Loucy (cell line): ENCODE results near the gene LDB3.

Source experiments
- H2AFZ ChIP-seq: fragments of 200-600 bp; sonication (generic); 2 replicates; pipeline ENCODE4 v1.6.0; 2016; ENCODE audit warnings: antibody characterized with exemption, mild to moderate bottlenecking, low read length, moderate library complexity
- H3F3A ChIP-seq: fragments of 200-600 bp; 2 replicates; pipeline ENCODE4 v1.6.0; 2016; ENCODE audit warnings: antibody characterized with exemption, low read depth, mild to moderate bottlenecking
- H3K27me3 ChIP-seq: fragments of 200-600 bp; sonication (generic); 2 replicates; pipeline ENCODE4 v1.6.1; 2014; ENCODE audit warnings: low read length, mild to moderate bottlenecking; ENCODE audit not compliant: insufficient read depth, poor library complexity, severe bottlenecking
- H3K36me3 ChIP-seq: fragments of 200-600 bp; sonication (generic); 2 replicates; pipeline ENCODE4 v1.6.1; 2016; ENCODE audit warnings: low read length; ENCODE audit not compliant: insufficient read depth
- H3K4me1 ChIP-seq: fragments of 200-600 bp; sonication (generic); 2 replicates; pipeline ENCODE4 v1.5.1; 2014; ENCODE audit warnings: low read length, mild to moderate bottlenecking; ENCODE audit not compliant: insufficient read depth, poor library complexity, severe bottlenecking
- H3K4me2 ChIP-seq: fragments of 200-600 bp; sonication (generic); 2 replicates; pipeline ENCODE4 v1.6.0; 2014; ENCODE audit warnings: antibody characterized with exemption, low read length, low read depth, mild to moderate bottlenecking; ENCODE audit not compliant: poor library complexity, severe bottlenecking
- H3K4me3 ChIP-seq: fragments of 200-600 bp; sonication (generic); 2 replicates; pipeline ENCODE4 v1.5.1; 2014; ENCODE audit warnings: low read length, mild to moderate bottlenecking, mixed read lengths; ENCODE audit not compliant: poor library complexity, severe bottlenecking
- H3K79me2 ChIP-seq: fragments of 200-600 bp; sonication (generic); 2 replicates; pipeline ENCODE4 v1.6.1; 2014; ENCODE audit warnings: low read length; ENCODE audit not compliant: insufficient read depth
- H3K9ac ChIP-seq: fragments of 200-600 bp; sonication (generic); 2 replicates; pipeline ENCODE4 v1.6.0; 2014; ENCODE audit warnings: mild to moderate bottlenecking, low read depth, low read length, moderate library complexity; ENCODE audit not compliant: poor library complexity, severe bottlenecking
- H3K9me2 ChIP-seq: fragments of 200-600 bp; sonication (generic); replicated peaks from 2 replicates; pipeline ENCODE4 v1.6.1; 2016; ENCODE audit warnings: low read depth, low read length, mixed read lengths
- H3K9me3 ChIP-seq: fragments of 200-600 bp; sonication (generic); 2 replicates; pipeline ENCODE4 v1.6.1; 2014; ENCODE audit warnings: mild to moderate bottlenecking, antibody characterized with exemption, low read length, low read depth; ENCODE audit not compliant: insufficient read depth
- H4K20me1 ChIP-seq: fragments of 200-600 bp; sonication (generic); 2 replicates; pipeline ENCODE4 v1.6.0; 2014; ENCODE audit warnings: antibody characterized with exemption, low read length, mild to moderate bottlenecking; ENCODE audit not compliant: insufficient read depth, poor library complexity, severe bottlenecking
- EZH2phosphoT487 ChIP-seq: fragments of 200-600 bp; IDR thresholded peaks from 2 replicates; pipeline ENCODE4 v1.6.1; 2018; ENCODE audit warnings: antibody characterized with exemption, mild to moderate bottlenecking, moderate library complexity, borderline replicate concordance
- TF ChIP-seq, protein P1 (sequence below): fragments of 200-600 bp; sonication (generic); conservative IDR thresholded peaks from 2 replicates; pipeline ENCODE4 v1.5.1; 2014; ENCODE audit warnings: mild to moderate bottlenecking, antibody characterized with exemption, low read length

Gene LDB3

DNA sequence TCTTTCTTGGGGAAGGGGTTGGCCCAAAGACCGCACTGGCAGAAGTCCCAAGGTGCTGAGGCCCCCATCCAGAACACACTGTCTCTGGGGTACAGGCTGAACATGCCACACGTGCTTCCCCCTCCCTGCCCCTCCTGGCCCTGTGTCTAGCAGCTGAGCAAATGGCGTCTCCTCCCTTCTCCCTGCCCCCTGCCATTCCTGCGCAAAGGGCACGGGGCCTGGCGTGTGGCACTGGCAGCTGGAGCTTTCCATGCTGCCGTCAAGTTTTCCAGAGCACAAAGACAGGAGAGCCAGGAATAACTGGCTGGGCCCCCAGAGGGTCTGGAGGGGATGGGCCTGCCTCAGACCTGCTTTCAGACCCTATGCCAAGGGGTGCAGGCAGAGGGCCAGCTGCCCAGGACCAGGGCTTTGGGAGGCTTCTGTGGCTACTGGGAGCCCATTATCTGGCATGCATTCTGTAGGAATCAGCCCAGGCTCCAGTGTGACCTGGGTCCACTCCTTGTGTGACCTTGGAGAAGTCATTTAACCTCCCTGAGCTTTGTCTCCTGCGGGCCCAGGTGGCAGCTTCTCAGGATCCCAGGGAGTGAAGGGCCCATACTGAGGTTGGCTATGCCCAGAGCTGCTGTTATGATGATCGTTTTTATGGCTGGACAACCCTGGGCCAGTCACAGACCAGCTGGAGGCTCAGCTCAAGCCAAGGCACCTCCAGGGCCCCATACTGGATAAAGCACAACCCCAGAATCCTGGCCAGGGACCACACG lies 710 bp upstream of the LDB3 start:
- no peaks in the 10 kb centered on the region for H4K20me1 ChIP-seq
- H3K4me1 ChIP-seq: no peaks in the 10 kb centered on the region
- no peaks in the 10 kb centered on the region for H3K9me2 ChIP-seq
- H3K9me3 ChIP-seq: no peaks in the 10 kb centered on the region
- H3K36me3 ChIP-seq: no peaks in the 10 kb centered on the region
- no peak overlapping the region for H2AFZ ChIP-seq
- H3F3A ChIP-seq: no peaks in the 10 kb centered on the region
- H3K4me2 ChIP-seq: no peak overlapping the region
- H3K9ac ChIP-seq: no peak overlapping the region
- H3K4me3 ChIP-seq: no peak overlapping the region
- no peaks in the 10 kb centered on the region for H3K79me2 ChIP-seq
- TF ChIP-seq EZH2phosphoT487: no peak
- TF ChIP-seq, protein P1, sequence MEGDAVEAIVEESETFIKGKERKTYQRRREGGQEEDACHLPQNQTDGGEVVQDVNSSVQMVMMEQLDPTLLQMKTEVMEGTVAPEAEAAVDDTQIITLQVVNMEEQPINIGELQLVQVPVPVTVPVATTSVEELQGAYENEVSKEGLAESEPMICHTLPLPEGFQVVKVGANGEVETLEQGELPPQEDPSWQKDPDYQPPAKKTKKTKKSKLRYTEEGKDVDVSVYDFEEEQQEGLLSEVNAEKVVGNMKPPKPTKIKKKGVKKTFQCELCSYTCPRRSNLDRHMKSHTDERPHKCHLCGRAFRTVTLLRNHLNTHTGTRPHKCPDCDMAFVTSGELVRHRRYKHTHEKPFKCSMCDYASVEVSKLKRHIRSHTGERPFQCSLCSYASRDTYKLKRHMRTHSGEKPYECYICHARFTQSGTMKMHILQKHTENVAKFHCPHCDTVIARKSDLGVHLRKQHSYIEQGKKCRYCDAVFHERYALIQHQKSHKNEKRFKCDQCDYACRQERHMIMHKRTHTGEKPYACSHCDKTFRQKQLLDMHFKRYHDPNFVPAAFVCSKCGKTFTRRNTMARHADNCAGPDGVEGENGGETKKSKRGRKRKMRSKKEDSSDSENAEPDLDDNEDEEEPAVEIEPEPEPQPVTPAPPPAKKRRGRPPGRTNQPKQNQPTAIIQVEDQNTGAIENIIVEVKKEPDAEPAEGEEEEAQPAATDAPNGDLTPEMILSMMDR: no peak
- no peaks in the 10 kb centered on the region for H3K27me3 ChIP-seq

DNA sequence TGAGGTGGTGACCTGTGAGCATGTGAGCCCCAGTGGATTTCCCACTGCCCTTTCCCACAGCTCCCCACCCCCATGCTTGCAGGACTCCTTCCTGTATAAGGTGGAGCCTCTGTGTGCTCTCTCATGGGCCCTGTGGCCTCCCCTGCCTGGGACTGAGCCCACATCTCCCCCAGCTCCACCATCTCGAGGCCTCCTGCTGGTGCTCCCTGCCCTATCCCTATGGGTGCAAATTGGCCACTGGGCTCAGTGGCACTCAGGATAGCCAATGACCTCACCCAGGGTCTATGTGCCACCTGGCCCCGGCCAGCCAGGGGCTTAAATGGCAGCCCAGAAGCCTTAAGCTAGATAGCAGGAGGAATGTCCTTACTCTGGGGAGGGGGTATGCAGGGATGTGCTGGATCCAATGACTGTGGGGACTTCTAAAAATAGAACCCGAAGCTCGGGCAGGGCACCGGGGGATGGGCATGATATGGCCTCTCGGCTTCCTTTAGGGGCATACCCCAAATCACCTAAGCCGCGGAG lies 2.0 kb downstream of the LDB3 start:
- no peaks in the 10 kb centered on the region for H3K9me3 ChIP-seq
- H3K4me2 ChIP-seq: no peak overlapping the region
- no peaks in the 10 kb centered on the region for H3K9me2 ChIP-seq
- H4K20me1 ChIP-seq: no peaks in the 10 kb centered on the region
- H3K79me2 ChIP-seq: no peaks in the 10 kb centered on the region
- TF ChIP-seq, protein P1: no peak
- no peak for TF ChIP-seq EZH2phosphoT487
- H3F3A ChIP-seq: no peaks in the 10 kb centered on the region
- H2AFZ ChIP-seq: no peak overlapping the region
- H3K4me1 ChIP-seq: no peaks in the 10 kb centered on the region
- H3K36me3 ChIP-seq: no peaks in the 10 kb centered on the region
- H3K4me3 ChIP-seq: no peak overlapping the region
- H3K27me3 ChIP-seq: no peaks in the 10 kb centered on the region
- H3K9ac ChIP-seq: no peak overlapping the region

DNA sequence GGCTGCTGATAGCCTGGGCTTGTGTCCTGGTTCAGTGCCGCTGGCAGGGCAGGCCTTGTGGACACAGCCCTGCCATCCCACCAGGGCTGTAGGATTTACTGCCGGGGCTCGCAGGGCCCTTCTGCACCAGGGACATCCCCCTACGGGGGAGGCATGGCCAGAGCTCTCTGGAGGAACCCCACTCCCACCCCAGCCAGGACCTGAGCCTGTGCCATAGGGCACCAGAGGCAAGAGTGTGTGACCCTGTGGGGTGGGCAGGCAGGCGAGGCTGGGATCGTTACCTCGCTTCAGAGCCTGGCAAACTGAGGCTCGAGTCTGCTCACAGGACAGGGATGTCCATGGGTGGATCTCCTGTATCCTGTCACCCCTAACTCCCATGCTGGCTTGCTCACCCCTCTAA lies 2.6 kb downstream of the LDB3 start:
- Histone ChIP-seq H3K4me1 (no peaks in the 10 kb centered on the region), H3K36me3 (no peaks in the 10 kb centered on the region), H3F3A (no peaks in the 10 kb centered on the region), H3K27me3 (no peaks in the 10 kb centered on the region), H3K9me3 (no peaks in the 10 kb centered on the region), H3K9me2 (no peaks in the 10 kb centered on the region), H4K20me1 (no peaks in the 10 kb centered on the region), H2AFZ (no peak overlapping the region), H3K4me3 (no peak overlapping the region), H3K79me2 (no peaks in the 10 kb centered on the region), H3K4me2 (no peak overlapping the region), H3K9ac (no peak overlapping the region)
- TF ChIP-seq, protein P1: no peak
- no peak for TF ChIP-seq EZH2phosphoT487
